PFSK-1 (cell line): ENCODE measurements around the gene ITGA1.

ENCODE experiments used
- FOXP2 ChIP-seq: optimal IDR thresholded peaks from 2 replicates; pipeline ENCODE3; 2011; ENCODE audit warnings: borderline replicate concordance, control low read depth, inconsistent platforms; ENCODE audit not compliant: insufficient read depth; ENCODE audit errors: extremely low read length, extremely low read depth
- POLR2AphosphoS5 ChIP-seq: IDR thresholded peaks from 2 replicates; pipeline ENCODE4 v1.6.1; 2012; ENCODE audit warnings: low read depth, mild to moderate bottlenecking, control low read depth, low read length, moderate library complexity
- REST ChIP-seq, 2 experiments: IDR thresholded peaks; 2 replicates each; pipeline versions ENCODE4 v1.6.1 to v1.8.0; 2011 to 2012; ENCODE audit warnings: low read depth in 2 of 2, low read length in 2 of 2, control low read depth in 1 of 2, inconsistent platforms in 1 of 2, mild to moderate bottlenecking in 1 of 2, moderate library complexity in 1 of 2; ENCODE audit not compliant: insufficient read depth in 1 of 2
- SIN3A ChIP-seq: IDR thresholded peaks from 2 replicates; pipeline ENCODE4 v1.6.1; 2012; ENCODE audit warnings: mild to moderate bottlenecking, low read length, moderate library complexity, borderline replicate concordance; ENCODE audit not compliant: insufficient read depth
- TAF1 ChIP-seq: IDR thresholded peaks from 2 replicates; pipeline ENCODE4 v1.6.1; 2012; ENCODE audit warnings: low read length, control low read depth, borderline replicate concordance; ENCODE audit not compliant: insufficient read depth

The ITGA1 gene

GRCh38 chr5:52943285-52943684 lies 155.6 kb downstream of the ITGA1 start:
- no peak for TF ChIP-seq SIN3A
- no peak for TF ChIP-seq TAF1
- no peak for TF ChIP-seq POLR2AphosphoS5
- TF ChIP-seq REST (IDR thresholded peaks at IDR 0.05; ENCODE audit: insufficient read depth in 1 of 2, low read depth in 2 of 2, low read length in 2 of 2) = no peak
- no peak for TF ChIP-seq FOXP2

GRCh38 chr5:52943808-52944207 lies 156.1 kb downstream of the ITGA1 start:
- TF ChIP-seq SIN3A = no peak
- TF ChIP-seq TAF1 = no peak
- no peak for TF ChIP-seq REST (IDR thresholded peaks at IDR 0.05; ENCODE audit: insufficient read depth in 1 of 2, low read depth in 2 of 2, low read length in 2 of 2)
- no peak for TF ChIP-seq FOXP2
- TF ChIP-seq POLR2AphosphoS5 = no peak

- TF ChIP-seq SIN3A = no peak
- TF ChIP-seq TAF1 = no peak
- no peak for TF ChIP-seq FOXP2
- TF ChIP-seq REST (IDR thresholded peaks at IDR 0.05; ENCODE audit: insufficient read depth in 1 of 2, low read depth in 2 of 2, low read length in 2 of 2) = no peak
- no peak for TF ChIP-seq POLR2AphosphoS5
Observed at GRCh38 chr5:52945040-52945439, 157.3 kb downstream of the ITGA1 start.

- TF ChIP-seq REST (IDR thresholded peaks at IDR 0.05; ENCODE audit: insufficient read depth in 1 of 2, low read depth in 2 of 2, low read length in 2 of 2) (no peak), TAF1 (no peak), FOXP2 (no peak), POLR2AphosphoS5 (no peak), SIN3A (no peak)
Observed at GRCh38 chr5:52947208-52947607, 159.5 kb downstream of the ITGA1 start.

- no peak for TF ChIP-seq POLR2AphosphoS5
- TF ChIP-seq SIN3A = no peak
- TF ChIP-seq TAF1 = no peak
- no peak for TF ChIP-seq FOXP2
- no peak for TF ChIP-seq REST (IDR thresholded peaks at IDR 0.05; ENCODE audit: insufficient read depth in 1 of 2, low read depth in 2 of 2, low read length in 2 of 2)
Observed at GRCh38 chr5:52947851-52948250, 160.1 kb downstream of the ITGA1 start.
